GM21529 (cell line): Measurements from ENCODE around the gene ZBTB44.
"Not testable (repeated sequence)": the region's sequence is repeated elsewhere in the genome, so short reads cannot be mapped to it uniquely, and the experiment has no call there.

Experiments
- ATAC-seq: cut with Tn5 transposase; IDR thresholded peaks from one replicate; pipeline ENCODE4 v1.9.1; 2021; ENCODE audit not compliant: unreplicated experiment

ZBTB44 gene

GRCh38 chr11:130199792-130200191 is 114.9 kb downstream of the ZBTB44 start:
- no peak for ATAC-seq

GRCh38 chr11:130198964-130199363 is 115.8 kb downstream of the ZBTB44 start:
- no peak for ATAC-seq

GRCh38 chr11:130198292-130198691 is 116.4 kb downstream of the ZBTB44 start:
- ATAC-seq = no peak

GRCh38 chr11:130197386-130198035 is 117.2 kb downstream of the ZBTB44 start:
- no peak for ATAC-seq

GRCh38 chr11:130194241-130195023 is 120.3 kb downstream of the ZBTB44 start:
- no peak for ATAC-seq

- ATAC-seq = not testable (repeated sequence)
Observed at GRCh38 chr11:130193551-130193950, 121.2 kb downstream of the ZBTB44 start.

- ATAC-seq = no peak
Observed at GRCh38 chr11:130192845-130193267, 121.9 kb downstream of the ZBTB44 start.

- no peak for ATAC-seq
Observed at GRCh38 chr11:130191896-130192295, 122.8 kb downstream of the ZBTB44 start.

- no peak for ATAC-seq
Observed at GRCh38 chr11:130190371-130190881, 124.3 kb downstream of the ZBTB44 start.

- no peak for ATAC-seq
Observed at GRCh38 chr11:130189492-130190210, 125.1 kb downstream of the ZBTB44 start.

GRCh38 chr11:130188585-130189347 is 126.0 kb downstream of the ZBTB44 start:
- no peak for ATAC-seq

GRCh38 chr11:130188047-130188446 is 126.7 kb downstream of the ZBTB44 start:
- no peak for ATAC-seq

- ATAC-seq = no peak
Observed at GRCh38 chr11:130187096-130187495, 127.6 kb downstream of the ZBTB44 start.

GRCh38 chr11:130183878-130184610 is 130.7 kb downstream of the ZBTB44 start:
- ATAC-seq = no peak

- peak; percentile 73 for ATAC-seq
Observed at GRCh38 chr11:130181295-130182272, 133.1 kb downstream of the ZBTB44 start.

GRCh38 chr11:130180896-130181294 is 133.8 kb downstream of the ZBTB44 start:
- peak; percentile 16 for ATAC-seq

GRCh38 chr11:130180491-130180890 is 134.2 kb downstream of the ZBTB44 start:
- peak; percentile 62 for ATAC-seq

GRCh38 chr11:130179396-130180306 is 135.1 kb downstream of the ZBTB44 start:
- ATAC-seq = no peak
